ENCODE data around the gene MAX. TPM values are rescaled to one million over a fixed set of nuclear protein-coding genes. Genes with fewer than 3 reads are reported as not detected.

The MAX gene
- total RNA-seq, 1 donor from 2014 or later: 76.1 TPM

DNA sequence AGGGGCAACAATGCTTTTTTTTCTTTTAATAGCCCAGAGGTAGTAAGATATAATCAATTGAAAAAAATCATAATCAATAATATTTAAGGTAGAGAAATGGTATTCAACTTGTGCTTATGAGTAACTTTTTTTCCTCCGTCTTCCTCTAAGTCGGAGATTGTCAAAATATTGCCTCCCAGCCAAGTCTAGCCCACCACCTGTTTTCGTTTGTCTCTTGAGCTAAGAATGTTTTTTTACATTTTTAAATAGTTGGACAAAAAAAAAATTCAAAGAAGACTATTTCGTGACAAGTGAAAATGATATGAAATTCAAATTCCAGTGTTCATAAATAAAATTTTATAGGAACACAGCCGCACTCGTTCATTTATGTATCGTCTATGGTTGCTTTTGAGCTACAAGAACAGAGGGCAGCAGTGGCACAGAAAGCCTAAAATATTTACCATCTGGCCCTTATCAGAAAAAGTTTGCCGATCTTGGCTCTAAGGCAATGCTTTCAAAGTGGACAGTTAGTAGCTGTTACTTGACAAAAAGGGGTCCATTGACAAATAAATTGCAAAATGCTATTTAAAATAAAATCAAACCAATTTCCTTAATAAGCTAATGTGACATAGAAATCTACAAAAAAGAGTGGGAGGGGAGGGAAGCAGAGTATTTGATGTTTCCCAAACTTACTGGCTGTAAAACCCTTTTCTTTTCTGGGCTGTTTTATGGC, 40.8 kb upstream of the MAX start:
- Mint-ChIP-seq H3K27ac (ENCODE audit: unreplicated experiment) (no peak overlapping the region), H3K36me3 (ENCODE audit: low read depth, unreplicated experiment) (no peaks in the 10 kb centered on the region)

DNA sequence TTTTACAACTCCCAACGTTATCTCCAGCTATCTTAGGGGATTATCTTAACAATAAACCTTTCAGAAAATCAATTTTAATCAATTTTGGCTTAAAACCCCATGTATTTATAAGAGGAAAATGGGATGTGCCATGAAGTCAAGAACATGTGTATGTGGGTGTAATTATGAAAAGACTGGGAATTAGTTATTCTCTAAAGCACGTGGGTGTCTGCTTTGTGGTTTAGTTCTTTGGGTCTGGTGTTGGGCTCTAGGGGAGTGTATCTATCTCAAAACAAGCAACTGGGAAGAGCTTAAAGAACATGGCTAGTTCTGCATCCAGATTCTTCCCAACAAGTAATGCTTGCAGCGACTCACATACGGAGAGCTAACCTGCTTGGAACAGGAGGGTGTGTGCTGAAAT, 40.1 kb upstream of the MAX start:
- TF ChIP-seq, protein P1, sequence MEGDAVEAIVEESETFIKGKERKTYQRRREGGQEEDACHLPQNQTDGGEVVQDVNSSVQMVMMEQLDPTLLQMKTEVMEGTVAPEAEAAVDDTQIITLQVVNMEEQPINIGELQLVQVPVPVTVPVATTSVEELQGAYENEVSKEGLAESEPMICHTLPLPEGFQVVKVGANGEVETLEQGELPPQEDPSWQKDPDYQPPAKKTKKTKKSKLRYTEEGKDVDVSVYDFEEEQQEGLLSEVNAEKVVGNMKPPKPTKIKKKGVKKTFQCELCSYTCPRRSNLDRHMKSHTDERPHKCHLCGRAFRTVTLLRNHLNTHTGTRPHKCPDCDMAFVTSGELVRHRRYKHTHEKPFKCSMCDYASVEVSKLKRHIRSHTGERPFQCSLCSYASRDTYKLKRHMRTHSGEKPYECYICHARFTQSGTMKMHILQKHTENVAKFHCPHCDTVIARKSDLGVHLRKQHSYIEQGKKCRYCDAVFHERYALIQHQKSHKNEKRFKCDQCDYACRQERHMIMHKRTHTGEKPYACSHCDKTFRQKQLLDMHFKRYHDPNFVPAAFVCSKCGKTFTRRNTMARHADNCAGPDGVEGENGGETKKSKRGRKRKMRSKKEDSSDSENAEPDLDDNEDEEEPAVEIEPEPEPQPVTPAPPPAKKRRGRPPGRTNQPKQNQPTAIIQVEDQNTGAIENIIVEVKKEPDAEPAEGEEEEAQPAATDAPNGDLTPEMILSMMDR (IDR thresholded peaks at IDR 0.05; ENCODE audit: unreplicated experiment): no peak
- Mint-ChIP-seq H3K27me3 (ENCODE audit: unreplicated experiment) (no peaks in the 10 kb centered on the region), H3K4me3 (ENCODE audit: unreplicated experiment) (no peak overlapping the region), H3K9me3 (ENCODE audit: unreplicated experiment) (no peaks in the 10 kb centered on the region), H3K4me1 (ENCODE audit: unreplicated experiment) (no peaks in the 10 kb centered on the region), H3K36me3 (ENCODE audit: low read depth, unreplicated experiment) (no peaks in the 10 kb centered on the region), H3K27ac (ENCODE audit: unreplicated experiment) (no peak overlapping the region)
- no peak for DNase-seq (ENCODE audit: low spot score)

More for the DNA sequence above, 40.8 kb upstream of the MAX start:
- TF ChIP-seq, protein P1 (IDR thresholded peaks at IDR 0.05; ENCODE audit: unreplicated experiment): no peak
- Mint-ChIP-seq H3K4me1 (ENCODE audit: unreplicated experiment) (no peaks in the 10 kb centered on the region), H3K4me3 (ENCODE audit: unreplicated experiment) (no peak overlapping the region), H3K27me3 (ENCODE audit: unreplicated experiment) (no peaks in the 10 kb centered on the region), H3K9me3 (ENCODE audit: unreplicated experiment) (no peaks in the 10 kb centered on the region)
- no peak for DNase-seq (ENCODE audit: low spot score)

DNA sequence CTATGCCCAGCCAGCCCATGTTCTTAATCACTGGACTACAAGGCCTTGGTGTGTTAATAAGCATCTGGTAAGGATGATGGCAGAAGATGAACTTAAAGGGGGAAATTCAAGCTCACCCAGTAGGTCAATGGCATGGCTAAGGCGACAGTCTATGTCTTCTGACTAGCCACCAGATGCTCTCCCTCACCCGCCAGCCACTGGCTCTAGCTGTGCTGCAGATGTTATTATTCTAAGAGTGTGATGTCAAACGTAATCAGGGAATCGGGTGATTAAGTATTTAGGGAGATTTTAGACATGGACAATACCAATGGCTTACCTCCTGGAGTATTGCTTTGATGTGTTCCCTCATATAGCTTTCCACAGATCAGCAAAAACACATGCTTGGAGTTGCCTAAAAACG, 39.2 kb upstream of the MAX start:
- no peak for DNase-seq (ENCODE audit: low spot score)
- H3K4me1 Mint-ChIP-seq (ENCODE audit: unreplicated experiment): no peaks in the 10 kb centered on the region
- H3K4me3 Mint-ChIP-seq (ENCODE audit: unreplicated experiment): no peak overlapping the region
- no peak overlapping the region for H3K27ac Mint-ChIP-seq (ENCODE audit: unreplicated experiment)
- H3K9me3 Mint-ChIP-seq (ENCODE audit: unreplicated experiment): no peaks in the 10 kb centered on the region
- H3K27me3 Mint-ChIP-seq (ENCODE audit: unreplicated experiment): peaks cover under 1% of the 10 kb centered on the region
- TF ChIP-seq, protein P1 (IDR thresholded peaks at IDR 0.05; ENCODE audit: unreplicated experiment): no peak
- H3K36me3 Mint-ChIP-seq (ENCODE audit: low read depth, unreplicated experiment): no peaks in the 10 kb centered on the region

DNA sequence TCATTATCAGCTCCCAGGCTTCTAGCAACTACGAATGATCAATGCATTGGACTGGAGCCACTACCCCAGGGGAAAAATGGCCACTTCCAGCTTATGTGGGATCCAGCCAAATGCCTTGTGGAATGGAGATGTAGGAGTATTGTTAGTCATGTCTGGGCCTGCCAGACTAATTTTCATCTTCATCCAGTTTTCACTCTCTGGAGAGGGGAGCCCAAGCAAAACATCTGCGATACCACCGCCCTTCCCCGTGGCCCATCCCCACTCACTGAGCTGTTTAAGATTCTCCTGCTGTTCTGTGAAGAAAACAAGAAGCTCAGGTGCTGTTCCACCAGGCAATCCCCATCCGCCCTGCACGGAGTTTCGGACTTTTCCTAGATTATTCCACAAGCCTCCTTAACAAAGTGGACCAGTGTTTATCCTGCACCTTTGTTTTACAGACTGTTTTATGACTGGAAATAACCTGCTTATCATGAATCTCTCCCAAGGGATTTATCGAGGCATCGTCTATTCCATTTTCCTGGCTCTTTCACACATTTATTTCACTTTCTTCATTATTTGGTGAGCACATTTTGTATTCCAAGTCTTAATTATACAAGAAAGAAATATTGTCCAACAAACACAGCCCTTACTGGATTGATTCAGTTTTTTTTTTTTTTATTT, 35.5 kb upstream of the MAX start:
- H3K36me3 Mint-ChIP-seq (ENCODE audit: low read depth, unreplicated experiment): no peaks in the 10 kb centered on the region

More for the DNA sequence above, 35.5 kb upstream of the MAX start:
- Mint-ChIP-seq H3K4me1 (ENCODE audit: unreplicated experiment) (no peaks in the 10 kb centered on the region), H3K27me3 (ENCODE audit: unreplicated experiment) (peaks cover 1% of the 10 kb centered on the region), H3K27ac (ENCODE audit: unreplicated experiment) (no peak overlapping the region), H3K4me3 (ENCODE audit: unreplicated experiment) (no peak overlapping the region), H3K9me3 (ENCODE audit: unreplicated experiment) (no peaks in the 10 kb centered on the region)
- no peak for DNase-seq (ENCODE audit: low spot score)
- TF ChIP-seq, protein P1 (IDR thresholded peaks at IDR 0.05; ENCODE audit: unreplicated experiment): no peak

Data from endothelial cell (in vitro differentiated cells).